HepG2 (cell line): ENCODE data around the gene IL12A. TPM values are rescaled to one million over a fixed set of nuclear protein-coding genes. Genes with fewer than 3 reads are reported as not detected.
A peak's percentile ranks its signal among the peaks of the same experiment; 100 is the strongest.

Experiments
- ADNP ChIP-seq: sonication (generic); formaldehyde crosslinking; IDR thresholded peaks from 2 replicates; pipeline ENCODE4 v1.4.0; 2020; ENCODE audit warnings: missing genetic modification reagents
- AHDC1 ChIP-seq: sonication (generic); formaldehyde crosslinking; IDR thresholded peaks from 2 replicates; pipeline ENCODE4 v1.5.1; 2020; ENCODE audit warnings: mild to moderate bottlenecking, missing genetic modification reagents, borderline replicate concordance
- ARHGAP35 ChIP-seq: sonication (generic); formaldehyde crosslinking; IDR thresholded peaks from 2 replicates; pipeline ENCODE4 v1.9.0; 2022; ENCODE audit warnings: mild to moderate bottlenecking, inconsistent platforms, moderate library complexity, missing genetic modification reagents, borderline replicate concordance
- ATF1 ChIP-seq: IDR thresholded peaks from 2 replicates; pipeline ENCODE4 v1.6.1; 2016; ENCODE audit warnings: mild to moderate bottlenecking, control low read depth
- MYNN ChIP-seq: sonication (generic); formaldehyde crosslinking; IDR thresholded peaks from 2 replicates; pipeline ENCODE4 v1.4.0; 2020; ENCODE audit warnings: mild to moderate bottlenecking, low read depth, missing genetic modification reagents
- NFKB2 ChIP-seq: sonication (generic); formaldehyde crosslinking; IDR thresholded peaks from 2 replicates; pipeline ENCODE4 v1.4.0; 2020; ENCODE audit warnings: missing genetic modification reagents, borderline replicate concordance
- RBM22 ChIP-seq: fragments of 200-400 bp; formaldehyde crosslinking; optimal IDR thresholded peaks from 2 replicates; pipeline ENCODE3; 2017; ENCODE audit warnings: mild to moderate bottlenecking, low read length, moderate library complexity
- RFX5 ChIP-seq: IDR thresholded peaks from 2 replicates; pipeline ENCODE4 v1.6.1; 2011; ENCODE audit warnings: low read depth, low read length, improper control_type of control experiment
- RXRA ChIP-seq: sonication (generic); formaldehyde crosslinking; IDR thresholded peaks from 2 replicates; pipeline ENCODE4 v1.5.1; 2020; ENCODE audit warnings: missing genetic modification reagents
- STAT6 ChIP-seq: sonication (generic); formaldehyde crosslinking; IDR thresholded peaks from 2 replicates; pipeline ENCODE4 v1.4.0; 2020; ENCODE audit warnings: missing genetic modification reagents, mild to moderate bottlenecking, borderline replicate concordance
- ZBTB21 ChIP-seq: sonication (generic); formaldehyde crosslinking; IDR thresholded peaks from 2 replicates; pipeline ENCODE4 v1.4.0; 2020; ENCODE audit warnings: missing genetic modification reagents
- ZC3H4 ChIP-seq: sonication (generic); formaldehyde crosslinking; IDR thresholded peaks from 2 replicates; pipeline ENCODE4 v1.4.0; 2020; ENCODE audit warnings: missing genetic modification reagents, borderline replicate concordance
- ZNF253 ChIP-seq: sonication (generic); formaldehyde crosslinking; IDR thresholded peaks from 2 replicates; pipeline ENCODE4 v1.8.0; 2022; ENCODE audit warnings: mild to moderate bottlenecking, missing genetic modification reagents, borderline replicate concordance
- ZNF260 ChIP-seq: sonication (generic); formaldehyde crosslinking; IDR thresholded peaks from 2 replicates; pipeline ENCODE4 v1.4.0; 2020; ENCODE audit warnings: missing genetic modification reagents, low read depth, mild to moderate bottlenecking, borderline replicate concordance
- ZNF562 ChIP-seq: sonication (generic); formaldehyde crosslinking; IDR thresholded peaks from 2 replicates; pipeline ENCODE4 v1.8.0; 2022; ENCODE audit warnings: missing genetic modification reagents, borderline replicate concordance
- ZNF570 ChIP-seq: sonication (generic); formaldehyde crosslinking; IDR thresholded peaks from 2 replicates; pipeline ENCODE4 v1.4.0; 2020; ENCODE audit warnings: mild to moderate bottlenecking, missing genetic modification reagents, borderline replicate concordance
- polyA plus RNA-seq, 8 experiments: library from polyadenylated mRNA; depleted of rRNA in 3 of 8; stranded (reverse) in 7 of 8; unstranded in 1 of 8; fragments of >200 nt; fragmentation: Illumina TruSeq in 4 of 8; extraction: Trizol in 4 of 8; gene quantifications; 2 replicates each; pipeline versions ENCODE4 v1.2.1 to v1.2.3, GENCODE V29; 2011 to 2016; ENCODE audit warnings: low read depth in 4 of 8, missing spikeins in 1 of 8, mixed read lengths in 1 of 8; ENCODE audit not compliant: insufficient read depth in 1 of 8
- total RNA-seq, 5 experiments: library from RNA; depleted of rRNA; stranded (reverse); fragments of >200 nt; fragmentation: Illumina TruSeq; extraction: Trizol; gene quantifications; 2 replicates each; pipeline ENCODE4 v1.2.3, GENCODE V29; 2016; ENCODE audit warnings: low read depth in 1 of 5
- TF ChIP-seq, protein P1 (sequence below): IDR thresholded peaks from 2 replicates; pipeline ENCODE4 v1.6.1; 2012; ENCODE audit warnings: inconsistent platforms
- TF ChIP-seq, protein P2 (sequence below): sonication (generic); formaldehyde crosslinking; IDR thresholded peaks from 2 replicates; pipeline ENCODE4 v1.4.0; 2020; ENCODE audit warnings: missing genetic modification reagents
- TF ChIP-seq, protein P3 (sequence below): sonication (generic); formaldehyde crosslinking; IDR thresholded peaks from 2 replicates; pipeline ENCODE4 v1.4.0; 2020; ENCODE audit warnings: mild to moderate bottlenecking, missing genetic modification reagents

Gene IL12A
- total and polyA plus RNA-seq, 2 of the 13 experiments (the other 11 are each of a cell fraction or from before 2014, with no cell fraction given): 0.36 to 1.1 TPM

GRCh38 chr3:159988617-159989271, at the start of gene IL12A (continued):
- TF ChIP-seq NFKB2 (CRISPR knock-in tag) (no peak), ZNF260 (CRISPR knock-in tag) (no peak), RXRA (CRISPR knock-in tag) (peak; percentile 17; the same call in 1 of the 2 replicates), AHDC1 (CRISPR knock-in tag) (no peak; the same call in 1 of the 2 replicates), STAT6 (CRISPR knock-in tag) (no peak), ADNP (CRISPR knock-in tag) (0 out of 2 replicates have a peak, but pooled peaks have one; percentile 62), ATF1 (CRISPR knock-in tag) (no peak), MYNN (CRISPR knock-in tag) (no peak), ZNF253 (CRISPR knock-in tag) (no peak), ZNF562 (CRISPR knock-in tag) (no peak), RFX5 (no peak), ZBTB21 (no peak), ZNF570 (no peak), ARHGAP35 (0 out of 2 replicates have a peak, but pooled peaks have one; percentile 35), ZC3H4 (CRISPR knock-in tag) (no peak), RBM22 (no peak)
- TF ChIP-seq, protein P1, sequence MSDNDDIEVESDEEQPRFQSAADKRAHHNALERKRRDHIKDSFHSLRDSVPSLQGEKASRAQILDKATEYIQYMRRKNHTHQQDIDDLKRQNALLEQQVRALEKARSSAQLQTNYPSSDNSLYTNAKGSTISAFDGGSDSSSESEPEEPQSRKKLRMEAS: no peak; the same call in 1 of the 2 replicates
- TF ChIP-seq, protein P2, sequence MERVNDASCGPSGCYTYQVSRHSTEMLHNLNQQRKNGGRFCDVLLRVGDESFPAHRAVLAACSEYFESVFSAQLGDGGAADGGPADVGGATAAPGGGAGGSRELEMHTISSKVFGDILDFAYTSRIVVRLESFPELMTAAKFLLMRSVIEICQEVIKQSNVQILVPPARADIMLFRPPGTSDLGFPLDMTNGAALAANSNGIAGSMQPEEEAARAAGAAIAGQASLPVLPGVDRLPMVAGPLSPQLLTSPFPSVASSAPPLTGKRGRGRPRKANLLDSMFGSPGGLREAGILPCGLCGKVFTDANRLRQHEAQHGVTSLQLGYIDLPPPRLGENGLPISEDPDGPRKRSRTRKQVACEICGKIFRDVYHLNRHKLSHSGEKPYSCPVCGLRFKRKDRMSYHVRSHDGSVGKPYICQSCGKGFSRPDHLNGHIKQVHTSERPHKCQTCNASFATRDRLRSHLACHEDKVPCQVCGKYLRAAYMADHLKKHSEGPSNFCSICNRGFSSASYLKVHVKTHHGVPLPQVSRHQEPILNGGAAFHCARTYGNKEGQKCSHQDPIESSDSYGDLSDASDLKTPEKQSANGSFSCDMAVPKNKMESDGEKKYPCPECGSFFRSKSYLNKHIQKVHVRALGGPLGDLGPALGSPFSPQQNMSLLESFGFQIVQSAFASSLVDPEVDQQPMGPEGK: peak; percentile 68
- TF ChIP-seq, protein P3, sequence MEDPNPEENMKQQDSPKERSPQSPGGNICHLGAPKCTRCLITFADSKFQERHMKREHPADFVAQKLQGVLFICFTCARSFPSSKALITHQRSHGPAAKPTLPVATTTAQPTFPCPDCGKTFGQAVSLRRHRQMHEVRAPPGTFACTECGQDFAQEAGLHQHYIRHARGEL: no peak
